Lower lobe of right lung (tissue), 2 donors: ENCODE results near the gene LHPP. TPM values are rescaled to one million over a fixed set of nuclear protein-coding genes. Genes with fewer than 3 reads are reported as not detected.
A peak's percentile ranks its signal among the peaks of the same experiment; 100 is the strongest.

Experiments used
- ATAC-seq, 2 donors: fragments of 200-7000 bp; cut with Tn5 transposase; one replicate each; pipeline ENCODE4 v1.9.1; 2020 to 2022; ENCODE audit warnings: mild to moderate bottlenecking in 2 of 2, moderate library complexity in 2 of 2
- DNase-seq: peaks from one replicate; pipeline ENCODE4 v3.0.0-alpha.2; 2020
- H3K27ac ChIP-seq: fragments of 200-600 bp; one replicate; pipeline ENCODE4 v1.8.0; 2022
- H3K27me3 ChIP-seq: fragments of 200-600 bp; one replicate; pipeline ENCODE4 v1.8.0; 2022; ENCODE audit warnings: low read depth
- H3K36me3 ChIP-seq: fragments of 200-600 bp; one replicate; pipeline ENCODE4 v1.8.0; 2022; ENCODE audit warnings: mild to moderate bottlenecking
- H3K4me1 ChIP-seq: fragments of 200-600 bp; one replicate; pipeline ENCODE4 v1.8.0; 2022
- H3K4me3 ChIP-seq: fragments of 200-600 bp; one replicate; pipeline ENCODE4 v1.8.0; 2022; ENCODE audit warnings: mild to moderate bottlenecking
- H3K9me3 ChIP-seq: fragments of 200-600 bp; one replicate; pipeline ENCODE4 v1.8.0; 2022
- CTCF ChIP-seq: fragments of 200-600 bp; IDR thresholded peaks from one replicate; pipeline ENCODE4 v1.8.0; 2022; ENCODE audit warnings: antibody characterized with exemption, mild to moderate bottlenecking
- intact Hi-C: fragments of 100-400 bp; cut with DNase I; formaldehyde crosslinking; loops from one replicate; pipeline ENCODE4 v1.11.0; 2022
- total RNA-seq: library from RNA; stranded (reverse); fragmentation: NEBNext Ultra II Directional; extraction: Animal tissue kit (Norgen Biotek cat#: 25700); gene quantifications from one replicate; pipeline ENCODE4 v1.2.1, GENCODE V29; 2021
- donor health status: DM: no; HTN: yes; CAD: no; lungs with severe emphysema.

LHPP gene
- total RNA-seq, 1 donor from 2014 or later: 17.8 TPM

- peak; percentile 98 for ATAC-seq
- intact Hi-C loops: no loop called here
These were observed 42.7 kb upstream of the LHPP start, which contains the start of gene OAT for GRCh38 chr10:124418726-124419501. TSS of gene OAT (minus strand) at chr10:124418923. CDS start at chr10:124412171, 6,752 bp downstream.

GRCh38 chr10:124419635-124420034 lies 42.0 kb upstream of the LHPP start:
- ATAC-seq (no peak), DNase-seq (no peak)
- H3K4me3 ChIP-seq: no peak overlapping the region
- no peaks in the 10 kb centered on the region for H3K9me3 ChIP-seq
- TF ChIP-seq CTCF: no peak
- H3K4me1 ChIP-seq: peaks cover 36% of the 10 kb centered on the region
- peaks cover 4% of the 10 kb centered on the region for H3K27me3 ChIP-seq
- no peak overlapping the region for H3K27ac ChIP-seq
- no peaks in the 10 kb centered on the region for H3K36me3 ChIP-seq
- intact Hi-C loops: no loop called here

More at GRCh38 chr10:124418726-124419501, 42.7 kb upstream of the LHPP start, which contains the start of gene OAT:
- Histone ChIP-seq H3K27ac (peak within 1 kb of the TSS; percentile 92), H3K4me1 (peaks cover 43% of the 10 kb centered on the region), H3K9me3 (no peaks in the 10 kb centered on the region), H3K4me3 (peak within 1 kb of the TSS; percentile 90), H3K36me3 (no peaks in the 10 kb centered on the region), H3K27me3 (peaks cover 4% of the 10 kb centered on the region)
- peak; percentile 98 for DNase-seq
- no peak for TF ChIP-seq CTCF

GRCh38 chr10:124420254-124420653 lies 41.4 kb upstream of the LHPP start:
- Histone ChIP-seq H3K4me3 (no peak overlapping the region), H3K9me3 (no peaks in the 10 kb centered on the region), H3K27me3 (peaks cover 4% of the 10 kb centered on the region), H3K36me3 (no peaks in the 10 kb centered on the region), H3K27ac (no peak overlapping the region), H3K4me1 (peaks cover 31% of the 10 kb centered on the region)
- ATAC-seq (no peak), DNase-seq (no peak)
- intact Hi-C loops: no loop called here
- no peak for TF ChIP-seq CTCF

- no peak overlapping the region for H3K27ac ChIP-seq
- peaks cover 4% of the 10 kb centered on the region for H3K27me3 ChIP-seq
- ATAC-seq: no peak
- no peaks in the 10 kb centered on the region for H3K9me3 ChIP-seq
- intact Hi-C loops: no loop called here
- no peaks in the 10 kb centered on the region for H3K36me3 ChIP-seq
- no peak overlapping the region for H3K4me3 ChIP-seq
- peaks cover 10% of the 10 kb centered on the region for H3K4me1 ChIP-seq
- DNase-seq: no peak
- TF ChIP-seq CTCF: no peak
These were observed 38.9 kb upstream of the LHPP start for GRCh38 chr10:124422742-124423141.

GRCh38 chr10:124423813-124424212 lies 37.8 kb upstream of the LHPP start:
- intact Hi-C loops: no loop called here
- ATAC-seq: no peak
- Histone ChIP-seq H3K9me3 (no peaks in the 10 kb centered on the region), H3K4me1 (peaks cover 5% of the 10 kb centered on the region), H3K27ac (no peak overlapping the region), H3K27me3 (peaks cover 4% of the 10 kb centered on the region), H3K36me3 (no peaks in the 10 kb centered on the region), H3K4me3 (no peak overlapping the region)
- TF ChIP-seq CTCF: no peak
- DNase-seq: no peak
